ENCODE measurements around the gene SERINC5. TPM values are rescaled to one million over a fixed set of nuclear protein-coding genes. Genes with fewer than 3 reads are reported as not detected.

Gene SERINC5
- total and polyA plus RNA-seq, 4 donors, result 6.2 to 84.5 (median 23.9) TPM

DNA sequence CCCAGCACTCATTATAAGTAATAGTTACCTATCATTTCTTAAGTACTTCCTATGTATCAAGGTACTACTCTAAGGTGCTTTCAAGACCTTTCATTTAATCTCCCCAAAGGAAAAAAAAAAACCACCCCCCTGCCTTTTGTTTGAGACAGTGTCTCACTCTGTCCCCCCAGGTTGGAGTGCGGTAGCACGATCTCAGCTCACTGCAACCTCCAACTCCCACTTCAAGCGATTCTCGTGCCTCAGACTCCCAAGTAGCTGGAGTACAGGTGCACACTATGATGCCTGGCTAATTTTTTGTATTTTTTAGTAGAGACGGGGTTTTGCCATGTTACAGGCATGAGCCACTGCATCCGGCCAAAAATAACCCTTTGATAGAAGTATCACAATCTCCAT, 29.9 kb downstream of the SERINC5 start:
- 87 to 89% methylated on average over 6 of the region's 6 CpGs for WGBS, 2 donors
- no peaks in the 10 kb centered on the region for H3K27me3 ChIP-seq (ENCODE audit: control insufficient read depth in 3 of 3, insufficient read depth in 3 of 3, low read length in 2 of 3)
- DNase-seq, result no peak
- TF ChIP-seq, protein P1, sequence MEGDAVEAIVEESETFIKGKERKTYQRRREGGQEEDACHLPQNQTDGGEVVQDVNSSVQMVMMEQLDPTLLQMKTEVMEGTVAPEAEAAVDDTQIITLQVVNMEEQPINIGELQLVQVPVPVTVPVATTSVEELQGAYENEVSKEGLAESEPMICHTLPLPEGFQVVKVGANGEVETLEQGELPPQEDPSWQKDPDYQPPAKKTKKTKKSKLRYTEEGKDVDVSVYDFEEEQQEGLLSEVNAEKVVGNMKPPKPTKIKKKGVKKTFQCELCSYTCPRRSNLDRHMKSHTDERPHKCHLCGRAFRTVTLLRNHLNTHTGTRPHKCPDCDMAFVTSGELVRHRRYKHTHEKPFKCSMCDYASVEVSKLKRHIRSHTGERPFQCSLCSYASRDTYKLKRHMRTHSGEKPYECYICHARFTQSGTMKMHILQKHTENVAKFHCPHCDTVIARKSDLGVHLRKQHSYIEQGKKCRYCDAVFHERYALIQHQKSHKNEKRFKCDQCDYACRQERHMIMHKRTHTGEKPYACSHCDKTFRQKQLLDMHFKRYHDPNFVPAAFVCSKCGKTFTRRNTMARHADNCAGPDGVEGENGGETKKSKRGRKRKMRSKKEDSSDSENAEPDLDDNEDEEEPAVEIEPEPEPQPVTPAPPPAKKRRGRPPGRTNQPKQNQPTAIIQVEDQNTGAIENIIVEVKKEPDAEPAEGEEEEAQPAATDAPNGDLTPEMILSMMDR (IDR thresholded peaks at IDR 0.05; ENCODE audit: control extremely low read depth, extremely low read depth), result no peak
- H3K9me3 ChIP-seq (ENCODE audit: control insufficient read depth in 4 of 4, insufficient read depth in 3 of 4, low read length in 3 of 4), result no peaks in the 10 kb centered on the region
- peaks cover 0 to 17% (median 6%) of the 10 kb centered on the region in 5 donors for H3K4me1 ChIP-seq (ENCODE audit: control insufficient read depth in 5 of 5, insufficient read depth in 5 of 5, low read length in 5 of 5)
- H3K36me3 ChIP-seq (ENCODE audit: control insufficient read depth in 4 of 4, insufficient read depth in 4 of 4, low read length in 4 of 4), result no peaks in the 10 kb centered on the region
- H3K9ac ChIP-seq (ENCODE audit: insufficient read depth in 1 of 2, low read length in 2 of 2), result no peak overlapping the region
- ATAC-seq (ENCODE audit: insufficient read depth, low FRiP score), result no peak
- H3K4me3 ChIP-seq, result no peak overlapping the region
- H3K27ac ChIP-seq (ENCODE audit: low read depth in 1 of 2, low read length in 1 of 2), result no peak overlapping the region

DNA sequence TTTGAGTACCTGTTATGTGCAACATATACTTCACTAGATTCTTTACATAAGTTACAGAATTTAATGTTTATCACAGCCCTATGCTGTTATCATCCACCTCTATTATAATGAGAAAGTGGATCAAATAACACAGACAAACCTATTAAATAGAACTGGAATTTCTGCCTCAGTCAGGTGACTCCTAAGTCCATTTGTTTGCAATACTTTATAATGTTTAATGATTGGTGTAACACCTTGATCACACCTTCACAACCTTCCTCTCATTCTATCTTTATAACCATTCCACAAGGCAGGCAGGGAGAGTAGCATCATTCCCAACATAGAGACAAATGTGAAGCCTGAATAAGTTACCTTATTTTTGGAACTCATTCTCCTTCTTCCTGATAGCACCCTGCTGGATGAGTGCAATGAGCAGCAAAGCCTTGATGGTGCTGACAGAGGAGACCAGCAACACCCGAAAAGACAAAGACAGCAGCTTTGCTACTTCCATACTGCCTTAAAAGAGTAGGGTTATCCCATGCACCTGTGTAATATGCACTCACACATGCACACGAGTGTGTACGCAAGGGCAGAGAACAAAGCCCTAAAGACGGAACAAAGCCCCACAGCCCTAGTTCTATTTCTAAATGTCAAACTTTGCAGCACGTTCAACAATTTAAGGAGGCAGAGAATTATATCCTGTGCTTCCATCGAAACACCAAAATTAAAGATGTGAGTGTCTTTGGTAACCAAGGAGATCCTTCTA, 30.5 kb downstream of the SERINC5 start:
- Histone ChIP-seq H3K36me3 (ENCODE audit: control insufficient read depth in 4 of 4, insufficient read depth in 4 of 4, low read length in 4 of 4) (peaks cover 0 to 3% (median 0%) of the 10 kb centered on the region in 4 donors), H3K27me3 (ENCODE audit: control insufficient read depth in 3 of 3, insufficient read depth in 3 of 3, low read length in 2 of 3) (no peaks in the 10 kb centered on the region), H3K4me1 (ENCODE audit: control insufficient read depth in 5 of 5, insufficient read depth in 5 of 5, low read length in 5 of 5) (peaks cover 0 to 19% (median 8%) of the 10 kb centered on the region in 5 donors), H3K9ac (ENCODE audit: insufficient read depth in 1 of 2, low read length in 2 of 2) (no peak overlapping the region), H3K4me3 (no peak overlapping the region), H3K9me3 (ENCODE audit: control insufficient read depth in 4 of 4, insufficient read depth in 3 of 4, low read length in 3 of 4) (no peaks in the 10 kb centered on the region), H3K27ac (ENCODE audit: low read depth in 1 of 2, low read length in 1 of 2) (no peak overlapping the region)
- ATAC-seq (ENCODE audit: insufficient read depth, low FRiP score) (no peak), DNase-seq (no peak)
- WGBS, 2 donors, result 75 to 77% methylated on average over 6 of the region's 6 CpGs
- TF ChIP-seq, protein P1 (IDR thresholded peaks at IDR 0.05; ENCODE audit: control extremely low read depth, extremely low read depth), result no peak

GRCh38 chr5:80223561-80223960, 32.3 kb downstream of the SERINC5 start:
- Histone ChIP-seq H3K4me3 (no peak overlapping the region), H3K9me3 (ENCODE audit: control insufficient read depth in 4 of 4, insufficient read depth in 3 of 4, low read length in 3 of 4) (no peaks in the 10 kb centered on the region), H3K36me3 (ENCODE audit: control insufficient read depth in 4 of 4, insufficient read depth in 4 of 4, low read length in 4 of 4) (peaks cover 0 to 3% (median 0%) of the 10 kb centered on the region in 4 donors), H3K9ac (ENCODE audit: insufficient read depth in 1 of 2, low read length in 2 of 2) (no peak overlapping the region), H3K27me3 (ENCODE audit: control insufficient read depth in 3 of 3, insufficient read depth in 3 of 3, low read length in 2 of 3) (no peaks in the 10 kb centered on the region), H3K27ac (ENCODE audit: low read depth in 1 of 2, low read length in 1 of 2) (no peak overlapping the region), H3K4me1 (ENCODE audit: control insufficient read depth in 5 of 5, insufficient read depth in 5 of 5, low read length in 5 of 5) (peaks cover 0 to 11% (median 9%) of the 10 kb centered on the region in 5 donors)
- TF ChIP-seq, protein P1 (IDR thresholded peaks at IDR 0.05; ENCODE audit: control extremely low read depth, extremely low read depth), result no peak
- WGBS, 2 donors, result 96 to 97% methylated on average over 9 of the region's 9 CpGs
- DNase-seq, result no peak
- no peak for ATAC-seq (ENCODE audit: insufficient read depth, low FRiP score)

Data from lung (tissue), 12 donors.